ENCODE measurements around the gene BEAN1. TPM values are rescaled to one million over a fixed set of nuclear protein-coding genes. Genes with fewer than 3 reads are reported as not detected.

The BEAN1 gene
- total and polyA plus RNA-seq, 2 experiments from 2014 or later: 0.07 to 0.10 TPM

- no peaks in the 10 kb centered on the region for H3F3A ChIP-seq (replicated peaks; ENCODE audit: low read depth)
- no peak overlapping the region for H3K4me3 Mint-ChIP-seq
- H3K79me2 ChIP-seq (replicated peaks; ENCODE audit: insufficient read depth): no peaks in the 10 kb centered on the region
- H3K27ac Mint-ChIP-seq: no peak overlapping the region
- H3K9me3 Mint-ChIP-seq: peaks cover 13% of the 10 kb centered on the region; the same call in 2 of the 3 replicates
- H3K36me3 Mint-ChIP-seq (ENCODE audit: low read depth): no peaks in the 10 kb centered on the region; the same call in 1 of the 3 replicates
- no peak overlapping the region for H3K4me2 ChIP-seq
- ATAC-seq (no peak), DNase-seq (ENCODE audit: low spot score) (no peak)
- no peaks in the 10 kb centered on the region for H3K27me3 ChIP-seq (ENCODE audit: insufficient read depth)
- no peaks in the 10 kb centered on the region for H3K9me2 ChIP-seq (ENCODE audit: insufficient read depth)
- H2AFZ ChIP-seq: no peak overlapping the region
- H3K4me3 ChIP-seq: no peak overlapping the region
- H3K4me1 Mint-ChIP-seq: peaks cover 7% of the 10 kb centered on the region
- no peaks in the 10 kb centered on the region for H3K4me1 ChIP-seq (ENCODE audit: insufficient read depth)
- H3K27me3 Mint-ChIP-seq (ENCODE audit: insufficient read depth, low read depth, poor library complexity): peaks cover 6% of the 10 kb centered on the region
- TF ChIP-seq, protein P1, sequence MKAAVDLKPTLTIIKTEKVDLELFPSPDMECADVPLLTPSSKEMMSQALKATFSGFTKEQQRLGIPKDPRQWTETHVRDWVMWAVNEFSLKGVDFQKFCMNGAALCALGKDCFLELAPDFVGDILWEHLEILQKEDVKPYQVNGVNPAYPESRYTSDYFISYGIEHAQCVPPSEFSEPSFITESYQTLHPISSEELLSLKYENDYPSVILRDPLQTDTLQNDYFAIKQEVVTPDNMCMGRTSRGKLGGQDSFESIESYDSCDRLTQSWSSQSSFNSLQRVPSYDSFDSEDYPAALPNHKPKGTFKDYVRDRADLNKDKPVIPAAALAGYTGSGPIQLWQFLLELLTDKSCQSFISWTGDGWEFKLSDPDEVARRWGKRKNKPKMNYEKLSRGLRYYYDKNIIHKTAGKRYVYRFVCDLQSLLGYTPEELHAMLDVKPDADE (IDR thresholded peaks at IDR 0.05): no peak
- TF ChIP-seq CTCF (conservative IDR thresholded peaks at IDR 0.05; ENCODE audit: low read depth in 2 of 2) (no peak), STAT1 (IDR thresholded peaks at IDR 0.05; ENCODE audit: unreplicated experiment) (no peak), EZH2 (IDR thresholded peaks at IDR 0.05; ENCODE audit: low read depth, unreplicated experiment) (no peak), EZH2phosphoT487 (IDR thresholded peaks at IDR 0.05; ENCODE audit: unreplicated experiment) (no peak), ZNF114 (CRISPR knock-in tag; IDR thresholded peaks at IDR 0.05) (no peak), ZNF462 (CRISPR knock-in tag; IDR thresholded peaks at IDR 0.05) (no peak), ZNF331 (CRISPR knock-in tag; IDR thresholded peaks at IDR 0.05; ENCODE audit: low read depth) (no peak), CREB1 (CRISPR knock-in tag; IDR thresholded peaks at IDR 0.05; ENCODE audit: low read depth) (no peak), NANOG (IDR thresholded peaks at IDR 0.05; ENCODE audit: borderline replicate concordance) (no peak), JUNB (IDR thresholded peaks at IDR 0.05; ENCODE audit: unreplicated experiment) (no peak), REST (IDR thresholded peaks at IDR 0.05; ENCODE audit: unreplicated experiment) (no peak), POLR2AphosphoS5 (IDR thresholded peaks at IDR 0.05; ENCODE audit: low read depth) (no peak)
- no peaks in the 10 kb centered on the region for H3K36me3 ChIP-seq (ENCODE audit: insufficient read depth)
- H4K20me1 ChIP-seq (replicated peaks; ENCODE audit: insufficient read depth): no peaks in the 10 kb centered on the region
- H3K27ac ChIP-seq (ENCODE audit: low read depth): no peak overlapping the region
These were observed 59.9 kb downstream of the BEAN1 start for GRCh38 chr16:66486773-66487579.

Data from GM23338 (cell line).